GM18502 (cell line): ENCODE measurements around the gene RBSN.
"Not testable (repeated sequence)": the region's sequence is repeated elsewhere in the genome, so short reads cannot be mapped to it uniquely, and the experiment has no call there.

Source experiments
- ATAC-seq: cut with Tn5 transposase; IDR thresholded peaks from one replicate; pipeline ENCODE4 v1.9.1; 2021; ENCODE audit warnings: mild to moderate bottlenecking; ENCODE audit not compliant: unreplicated experiment, poor library complexity

Gene RBSN

DNA sequence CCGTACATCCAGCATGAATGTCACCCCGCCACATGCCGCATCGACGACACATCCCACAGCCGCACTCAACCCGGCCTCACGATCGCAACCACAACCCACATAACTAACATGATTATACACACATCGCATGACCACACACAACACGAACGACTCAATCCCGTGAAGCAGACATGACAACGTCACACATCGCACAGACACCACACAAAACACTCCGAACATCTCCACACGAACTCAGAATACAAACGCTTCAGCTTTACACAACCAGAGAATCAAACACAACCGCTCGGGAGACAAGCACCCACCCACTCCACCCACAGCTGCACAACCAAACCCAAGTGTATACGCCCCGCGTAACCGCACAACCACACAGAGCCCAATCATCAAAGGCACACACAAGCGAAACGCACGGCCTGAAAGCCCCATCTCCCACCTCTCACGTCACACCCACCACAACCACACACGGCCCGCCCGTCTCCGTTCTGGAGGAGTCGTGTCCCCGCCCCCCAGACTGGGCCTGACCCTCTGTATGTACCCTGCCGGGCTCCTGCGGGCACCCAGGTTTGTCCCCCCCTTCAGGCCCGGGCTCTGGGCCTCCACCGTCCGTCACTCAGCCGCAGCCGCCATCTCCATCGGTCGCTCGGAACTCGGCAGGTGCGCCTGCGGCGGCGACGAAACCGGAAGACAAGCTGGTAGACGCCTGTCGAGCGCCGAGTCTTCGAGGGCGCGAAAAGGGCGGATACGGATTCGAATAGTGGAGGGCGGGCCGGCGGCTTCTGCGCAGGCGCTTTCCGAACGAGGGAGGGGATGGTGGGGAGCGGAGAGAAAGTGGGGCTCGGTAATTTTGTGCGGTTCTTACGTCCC is at the start of gene RBSN:
RBSN (minus strand) TSS at position 646 of the 861 bp plus-strand sequence. CDS start 3,028 bp downstream, outside the sequence.
- peak; percentile 88 for ATAC-seq

GRCh38 chr3:15148614-15149013 is 49.7 kb upstream of the RBSN start:
- no peak for ATAC-seq

- ATAC-seq: not testable (repeated sequence)
Observed at GRCh38 chr3:15136885-15137284, 37.9 kb upstream of the RBSN start.

- not testable (repeated sequence) for ATAC-seq
Observed at GRCh38 chr3:15134968-15135367, 36.0 kb upstream of the RBSN start.

DNA sequence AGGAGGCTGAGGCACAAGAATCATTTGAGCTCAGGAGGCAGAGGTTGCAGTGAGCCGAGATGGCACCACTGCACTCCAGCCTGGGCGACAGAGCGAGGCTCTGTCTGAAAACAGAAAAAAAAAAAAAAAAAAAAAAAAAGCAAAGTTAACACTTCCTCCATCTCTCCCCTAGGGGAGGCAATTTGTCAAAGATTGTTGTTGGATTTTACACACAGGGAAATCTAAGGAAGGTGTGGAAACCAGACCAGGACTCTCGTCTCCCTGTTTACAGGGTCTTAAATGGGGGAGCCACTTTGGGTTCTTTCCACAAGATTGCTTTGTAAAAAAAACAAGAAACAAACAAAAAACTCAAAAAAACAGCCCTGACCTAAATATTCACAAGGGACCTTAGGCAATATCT is 29.5 kb upstream of the RBSN start:
- not testable (repeated sequence) for ATAC-seq

GRCh38 chr3:15126975-15127374 is 28.0 kb upstream of the RBSN start:
- not testable (repeated sequence) for ATAC-seq

DNA sequence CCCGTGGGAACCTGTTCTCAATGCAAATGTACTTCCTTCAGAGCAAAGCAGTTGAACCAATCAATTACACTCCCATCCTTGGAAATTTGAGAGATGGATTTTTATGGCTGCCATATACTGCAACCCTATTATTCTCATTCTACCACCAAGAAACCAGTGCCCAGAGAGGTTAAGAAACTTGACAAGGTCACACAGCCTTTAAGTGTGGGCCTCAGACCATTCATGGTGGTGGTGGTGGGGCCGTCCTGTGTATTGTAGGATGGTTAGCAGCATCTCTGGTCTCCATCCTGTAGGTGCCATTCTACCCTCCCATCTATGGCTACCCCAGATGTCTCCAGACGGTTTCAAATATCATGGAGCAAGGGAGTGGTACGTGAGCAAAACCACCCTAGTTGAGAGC is 23.4 kb upstream of the RBSN start:
- ATAC-seq: no peak

- ATAC-seq: no peak
Observed at GRCh38 chr3:15121936-15122335, 23.0 kb upstream of the RBSN start.

DNA sequence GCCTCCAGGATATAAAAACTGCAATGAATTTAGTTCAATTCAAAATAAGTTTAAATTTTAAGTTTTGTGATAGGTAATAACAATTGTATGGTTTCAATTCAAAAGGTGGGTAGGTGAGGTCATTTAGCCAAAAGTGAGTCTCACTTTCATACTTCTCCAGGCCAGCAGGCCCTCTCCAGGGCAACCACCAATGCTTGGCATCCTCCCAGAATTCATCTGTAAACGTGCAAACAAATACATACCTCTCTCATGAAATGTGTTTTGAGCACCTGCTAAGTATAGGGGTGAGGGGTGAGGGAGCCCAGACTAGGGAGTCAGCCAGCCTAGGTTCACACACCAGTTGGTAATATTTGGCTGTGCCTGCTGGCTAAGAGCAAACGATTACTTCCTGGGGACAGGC is 22.0 kb upstream of the RBSN start:
- ATAC-seq: no peak

DNA sequence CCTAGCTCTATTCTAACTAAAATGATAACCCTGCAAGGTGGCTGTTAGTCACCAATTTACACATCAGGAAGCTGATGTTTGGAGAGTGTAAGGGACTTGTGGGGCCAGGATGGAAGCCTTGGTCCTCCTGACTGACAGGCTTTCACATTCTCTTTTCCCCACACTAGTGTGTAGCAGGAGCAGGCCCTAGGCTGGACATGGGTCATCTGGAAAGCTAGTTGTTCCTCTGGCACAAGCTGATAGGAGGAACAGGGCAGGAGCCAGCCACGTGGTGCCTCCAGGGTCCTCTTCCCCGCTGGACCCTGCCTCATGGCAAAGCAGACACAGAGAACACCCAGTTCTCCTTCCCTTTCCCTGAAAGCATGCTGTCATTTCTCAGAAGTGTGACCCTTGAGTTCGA is 18.1 kb upstream of the RBSN start:
- ATAC-seq: no peak

DNA sequence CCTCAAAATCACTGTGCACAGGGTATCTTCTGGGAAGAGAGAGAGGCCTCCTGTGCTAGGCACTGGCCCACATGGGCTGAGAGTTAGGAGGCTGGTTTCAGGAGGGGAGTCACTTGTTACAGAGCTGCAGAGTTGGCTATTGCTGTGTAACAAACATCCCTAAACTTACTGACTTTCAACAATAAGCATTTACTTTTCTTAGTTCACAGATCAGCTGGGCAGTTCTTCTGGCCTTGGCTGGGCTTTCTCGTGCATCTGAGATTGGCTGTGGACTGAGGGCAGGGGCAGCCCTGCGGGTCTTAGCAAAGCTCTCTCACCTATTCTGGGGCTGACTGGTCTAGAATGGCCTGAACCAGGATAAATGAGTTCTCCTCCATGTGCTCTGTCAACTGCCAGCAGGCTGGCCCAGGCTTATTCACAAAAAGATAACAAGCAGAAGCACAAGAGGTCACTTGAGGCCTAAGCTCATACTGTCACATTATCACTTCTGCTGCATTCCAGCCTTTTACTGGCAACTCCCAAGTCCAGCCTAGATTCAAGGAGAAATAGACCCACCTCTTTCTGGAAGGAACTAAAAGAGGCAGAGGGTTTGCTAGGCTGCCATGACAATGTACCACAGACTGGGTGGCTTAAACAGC is 17.2 kb upstream of the RBSN start:
- ATAC-seq: no peak

DNA sequence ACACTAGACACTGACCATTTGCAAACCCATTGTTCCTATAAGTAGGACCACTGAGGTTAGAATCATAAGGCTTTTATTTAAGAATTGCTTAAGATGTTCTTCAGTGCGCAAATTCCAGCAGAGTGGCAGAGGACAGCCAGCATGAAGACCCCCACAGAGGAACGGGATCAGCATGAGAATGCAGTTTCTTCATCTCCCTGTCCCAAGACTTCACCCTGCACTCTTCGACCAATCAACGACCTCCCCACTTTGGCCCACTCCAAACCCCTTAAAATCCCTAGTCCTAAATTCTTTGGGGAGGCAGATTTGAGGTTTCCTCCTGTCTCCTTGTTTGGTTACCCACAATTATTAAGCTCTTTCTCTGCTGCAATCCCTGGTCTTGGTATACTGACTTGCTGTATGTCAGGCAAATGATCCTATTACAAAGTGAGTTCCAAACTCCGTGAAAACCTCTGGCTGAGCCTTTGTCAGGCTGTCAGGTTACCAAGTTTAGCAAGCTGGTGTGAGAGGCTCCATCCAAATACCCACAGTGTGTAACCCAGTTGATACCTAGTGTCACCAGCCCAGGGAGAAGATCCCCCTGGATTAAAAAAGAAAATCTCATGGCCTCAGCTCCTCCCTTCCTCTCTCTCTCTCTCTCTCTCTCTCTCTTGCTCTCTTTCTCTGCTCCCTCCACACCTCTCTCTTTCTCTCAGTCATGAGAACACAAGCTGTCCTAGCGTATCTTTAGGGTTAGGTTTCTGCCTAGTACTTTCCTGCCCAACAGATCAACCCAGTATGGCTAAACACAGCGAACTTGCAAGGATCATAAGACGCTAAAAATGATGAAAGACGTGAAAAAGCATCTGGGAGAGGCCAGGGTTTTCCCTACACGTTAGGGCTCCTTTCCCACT is 15.8 kb upstream of the RBSN start:
- ATAC-seq: no peak

DNA sequence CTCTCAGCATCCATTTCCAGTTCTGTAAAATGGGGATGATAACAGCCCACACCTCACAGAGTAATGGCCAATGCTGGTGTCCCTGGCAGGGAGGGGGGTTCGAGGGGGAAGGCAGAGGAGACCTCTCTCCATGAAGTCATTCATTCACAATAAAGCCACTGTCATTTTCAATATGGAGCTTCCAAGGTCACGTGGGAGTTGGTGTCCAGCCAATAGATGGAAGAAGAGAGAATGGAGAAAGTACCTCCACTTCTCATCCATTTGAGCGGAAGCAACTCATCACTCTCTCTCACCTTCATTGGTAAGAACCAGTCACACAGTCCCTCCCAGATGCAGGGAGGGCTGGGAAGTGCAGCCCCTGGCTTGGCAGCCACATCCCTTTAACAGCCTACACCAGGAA is 14.9 kb upstream of the RBSN start:
- no peak for ATAC-seq

GRCh38 chr3:15113471-15113870 is 14.5 kb upstream of the RBSN start:
- ATAC-seq: no peak

GRCh38 chr3:15112011-15112410 is 13.1 kb upstream of the RBSN start:
- ATAC-seq: no peak

DNA sequence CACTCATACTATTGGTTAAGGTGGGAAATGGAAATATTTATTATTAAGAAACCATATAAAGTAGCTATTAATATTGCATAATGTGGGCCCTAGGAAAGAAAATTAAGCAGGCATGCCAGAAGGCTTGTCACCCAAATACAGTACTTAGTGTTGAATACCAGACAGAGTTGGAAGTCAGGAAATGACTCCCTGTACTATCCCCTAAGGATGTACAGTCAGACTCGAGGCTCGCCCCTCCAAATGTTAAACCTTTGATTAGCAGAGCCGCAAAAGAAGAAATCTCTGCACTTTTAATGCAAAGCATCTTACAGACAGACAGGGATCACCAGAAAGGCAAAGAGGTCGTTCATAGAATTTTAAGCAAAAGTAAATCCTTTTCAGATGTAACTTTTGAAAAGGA is 11.3 kb upstream of the RBSN start:
- no peak for ATAC-seq

- ATAC-seq: no peak
Observed at GRCh38 chr3:15108869-15109268, 9.9 kb upstream of the RBSN start.

DNA sequence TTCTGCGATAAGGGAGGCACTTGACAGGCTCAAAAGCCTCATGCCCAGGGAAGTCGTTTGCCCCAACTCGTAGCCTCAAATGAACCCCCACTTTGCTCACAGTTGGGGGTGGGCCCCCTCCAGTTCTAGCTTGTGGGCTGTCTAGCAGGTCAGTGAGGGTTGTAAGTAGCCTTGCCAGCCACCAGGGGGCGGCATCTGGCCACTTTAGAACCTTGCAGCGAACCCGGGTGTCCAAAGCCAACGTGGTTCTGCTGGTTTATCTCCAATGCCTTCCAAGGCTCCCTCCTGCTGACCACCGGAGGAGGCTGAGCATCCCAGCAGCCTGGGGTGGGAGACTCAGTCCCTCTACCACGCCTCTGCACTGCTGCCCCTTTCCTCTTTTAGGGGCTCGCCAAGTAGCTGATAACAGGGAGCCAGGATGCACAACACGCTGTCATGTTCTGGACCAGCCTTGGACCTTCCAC is 9.2 kb upstream of the RBSN start:
- ATAC-seq: peak; percentile 83

DNA sequence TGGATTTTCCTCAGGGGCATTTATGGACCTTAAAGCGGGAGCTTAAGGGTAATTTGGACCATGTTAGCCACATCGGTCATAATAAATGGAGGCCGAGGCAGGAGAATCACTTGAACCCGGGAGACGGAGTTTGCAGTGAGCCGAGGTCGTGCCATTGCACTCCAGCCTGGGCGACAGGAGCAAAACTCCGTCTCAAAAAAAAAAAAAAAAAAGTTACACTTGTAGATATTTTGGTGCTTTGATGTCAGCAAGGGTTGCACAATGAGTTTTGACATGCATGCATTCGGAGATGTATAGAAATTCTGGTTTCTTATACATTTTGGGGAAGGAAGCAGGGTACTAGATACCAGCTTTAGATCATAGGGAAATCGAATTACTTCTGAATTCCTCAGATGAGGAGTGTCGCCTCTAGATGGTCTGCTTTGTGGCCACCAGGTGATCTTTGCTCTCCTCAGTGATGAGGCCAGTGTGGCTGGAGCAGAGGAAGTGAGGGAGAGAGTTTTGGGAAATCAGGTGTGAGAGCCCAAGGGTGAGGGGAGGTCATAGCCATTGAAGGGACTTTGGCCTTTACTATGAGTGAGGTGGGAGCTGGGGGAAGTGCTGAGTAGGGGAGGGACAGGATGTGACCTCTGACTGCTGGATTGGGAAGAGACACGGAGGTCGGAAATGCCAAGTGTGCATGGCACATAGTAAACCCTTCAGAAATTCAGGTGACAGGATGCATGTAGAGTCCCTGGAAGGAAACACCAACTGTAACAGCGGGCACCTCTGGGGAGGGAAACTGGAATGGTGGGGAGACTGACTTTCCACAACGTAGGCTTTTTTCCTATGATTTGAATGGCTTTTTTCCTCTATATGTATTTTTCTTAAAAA is 8.4 kb upstream of the RBSN start:
- no peak for ATAC-seq

- ATAC-seq: no peak
Observed at GRCh38 chr3:15102836-15103235, 3.9 kb upstream of the RBSN start.
